Middle frontal gyrus (tissue), 1 donor: ENCODE measurements around the gene ARID3A.

Experiments
- DNase-seq: peaks from one replicate; pipeline ENCODE4 v3.0.0-alpha.2; 2015; ENCODE audit warnings: low spot score; ENCODE audit errors: extremely low spot score

The ARID3A gene

DNA sequence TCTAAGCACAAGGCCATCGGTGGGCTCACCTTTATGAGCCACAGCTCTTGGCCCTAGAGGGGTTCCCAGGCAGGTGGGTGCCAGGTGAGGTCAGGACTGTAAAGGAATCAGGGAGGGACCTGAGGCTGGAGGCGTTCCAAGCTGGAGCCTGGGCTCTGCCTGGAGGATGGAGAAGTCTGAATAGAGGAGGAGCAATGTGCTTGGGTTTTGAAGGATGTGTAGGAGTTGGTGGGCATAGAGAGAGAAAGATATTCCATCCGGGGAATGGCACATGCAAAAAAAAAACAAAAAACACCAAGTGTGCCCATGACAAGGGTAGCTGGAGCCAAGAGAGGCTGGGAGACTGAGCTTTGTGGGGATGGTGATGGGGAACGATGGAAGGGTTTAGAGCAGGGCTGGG, 76.8 kb downstream of the ARID3A start:
- DNase-seq, result no peak

GRCh38 chr19:1003283-1003682, 77.4 kb downstream of the ARID3A start:
- DNase-seq, result no peak

- DNase-seq, result no peak
These were observed 78.5 kb downstream of the ARID3A start for GRCh38 chr19:1004204-1004802.

DNA sequence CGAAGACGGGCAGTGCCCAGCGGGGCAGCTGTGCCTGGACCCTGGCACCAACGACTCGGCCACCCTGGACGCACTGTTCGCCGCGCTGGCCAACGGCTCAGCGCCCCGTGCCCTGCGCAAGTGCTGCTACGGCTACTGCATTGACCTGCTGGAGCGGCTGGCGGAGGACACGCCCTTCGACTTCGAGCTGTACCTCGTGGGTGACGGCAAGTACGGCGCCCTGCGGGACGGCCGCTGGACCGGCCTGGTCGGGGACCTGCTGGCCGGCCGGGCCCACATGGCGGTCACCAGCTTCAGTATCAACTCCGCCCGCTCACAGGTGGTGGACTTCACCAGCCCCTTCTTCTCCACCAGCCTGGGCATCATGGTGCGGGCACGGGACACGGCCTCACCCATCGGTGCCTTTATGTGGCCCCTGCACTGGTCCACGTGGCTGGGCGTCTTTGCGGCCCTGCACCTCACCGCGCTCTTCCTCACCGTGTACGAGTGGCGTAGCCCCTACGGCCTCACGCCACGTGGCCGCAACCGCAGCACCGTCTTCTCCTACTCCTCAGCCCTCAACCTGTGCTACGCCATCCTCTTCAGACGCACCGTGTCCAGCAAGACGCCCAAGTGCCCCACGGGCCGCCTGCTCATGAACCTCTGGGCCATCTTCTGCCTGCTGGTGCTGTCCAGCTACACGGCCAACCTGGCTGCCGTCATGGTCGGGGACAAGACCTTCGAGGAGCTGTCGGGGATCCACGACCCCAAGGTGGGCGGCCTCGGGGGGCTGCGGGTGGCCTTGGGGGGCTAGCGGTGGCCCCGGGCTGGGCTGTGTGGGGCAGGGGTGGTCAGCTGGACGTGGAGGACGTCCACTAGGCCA, 79.2 kb downstream of the ARID3A start:
- DNase-seq, result no peak

DNA sequence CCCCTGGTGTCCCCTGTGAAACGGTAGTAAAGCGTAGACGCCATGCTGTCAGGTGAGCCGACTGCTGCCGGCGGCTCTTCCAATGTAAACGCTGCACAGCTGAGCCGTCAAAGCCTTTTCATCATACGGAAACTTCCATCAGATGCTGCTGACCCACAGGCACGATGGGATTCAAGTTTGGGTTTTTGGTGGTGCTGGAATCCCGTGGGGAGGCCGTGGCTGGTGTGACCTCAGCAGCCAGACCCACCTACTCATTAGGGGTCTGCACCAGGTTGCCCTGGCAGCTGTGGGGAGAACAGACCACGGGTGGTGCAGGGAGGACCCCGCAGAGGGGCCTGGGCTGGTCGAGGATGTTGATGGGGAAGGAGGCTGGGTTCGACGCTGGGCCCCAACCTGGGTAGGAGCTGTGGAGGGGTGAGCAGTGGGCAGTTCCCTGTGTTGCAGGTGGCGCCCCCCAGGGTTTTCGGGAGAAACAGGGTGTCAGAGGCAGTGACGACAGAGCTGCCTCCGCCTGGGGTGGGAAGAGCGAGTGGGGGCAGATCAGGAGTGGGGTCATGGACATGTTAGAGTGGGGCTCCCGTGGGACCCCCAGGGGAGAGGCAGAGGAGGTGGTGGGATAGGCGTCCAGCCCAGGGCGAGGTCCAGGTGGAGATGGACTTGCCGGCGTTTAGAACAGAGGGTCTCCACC, 81.0 kb downstream of the ARID3A start:
- DNase-seq, result no peak

DNA sequence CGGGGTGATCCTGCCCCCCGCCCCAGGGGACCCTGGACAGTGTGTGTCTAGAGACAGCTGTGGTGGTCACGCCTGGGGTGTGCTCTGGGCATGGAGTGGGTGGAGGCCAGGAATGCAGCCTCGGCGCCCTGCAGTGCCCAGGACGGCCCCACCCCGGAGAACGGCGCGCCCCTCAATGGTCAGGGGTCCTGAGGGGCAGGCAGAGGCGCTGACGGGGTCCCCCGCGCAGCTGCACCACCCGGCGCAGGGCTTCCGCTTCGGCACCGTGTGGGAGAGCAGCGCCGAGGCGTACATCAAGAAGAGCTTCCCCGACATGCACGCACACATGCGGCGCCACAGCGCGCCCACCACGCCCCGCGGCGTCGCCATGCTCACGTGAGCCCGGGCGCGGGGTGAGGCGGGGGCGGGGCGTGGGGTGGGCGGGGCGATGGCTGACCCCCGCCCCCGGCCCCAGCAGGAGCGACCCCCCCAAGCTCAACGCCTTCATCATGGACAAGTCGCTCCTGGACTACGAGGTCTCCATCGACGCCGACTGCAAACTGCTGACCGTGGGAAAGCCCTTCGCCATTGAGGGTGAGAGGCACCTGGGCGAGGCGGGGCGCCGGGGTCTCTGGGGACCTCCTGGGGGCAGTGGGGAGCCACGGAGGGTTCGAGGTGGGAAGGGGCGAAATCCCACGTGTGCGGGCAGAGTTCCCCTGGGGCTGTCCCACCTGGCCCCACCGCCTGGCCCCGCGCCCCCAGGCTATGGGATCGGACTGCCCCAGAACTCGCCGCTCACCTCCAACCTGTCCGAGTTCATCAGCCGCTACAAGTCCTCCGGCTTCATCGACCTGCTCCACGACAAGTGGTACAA, 81.8 kb downstream of the ARID3A start:
- DNase-seq, result no peak

DNA sequence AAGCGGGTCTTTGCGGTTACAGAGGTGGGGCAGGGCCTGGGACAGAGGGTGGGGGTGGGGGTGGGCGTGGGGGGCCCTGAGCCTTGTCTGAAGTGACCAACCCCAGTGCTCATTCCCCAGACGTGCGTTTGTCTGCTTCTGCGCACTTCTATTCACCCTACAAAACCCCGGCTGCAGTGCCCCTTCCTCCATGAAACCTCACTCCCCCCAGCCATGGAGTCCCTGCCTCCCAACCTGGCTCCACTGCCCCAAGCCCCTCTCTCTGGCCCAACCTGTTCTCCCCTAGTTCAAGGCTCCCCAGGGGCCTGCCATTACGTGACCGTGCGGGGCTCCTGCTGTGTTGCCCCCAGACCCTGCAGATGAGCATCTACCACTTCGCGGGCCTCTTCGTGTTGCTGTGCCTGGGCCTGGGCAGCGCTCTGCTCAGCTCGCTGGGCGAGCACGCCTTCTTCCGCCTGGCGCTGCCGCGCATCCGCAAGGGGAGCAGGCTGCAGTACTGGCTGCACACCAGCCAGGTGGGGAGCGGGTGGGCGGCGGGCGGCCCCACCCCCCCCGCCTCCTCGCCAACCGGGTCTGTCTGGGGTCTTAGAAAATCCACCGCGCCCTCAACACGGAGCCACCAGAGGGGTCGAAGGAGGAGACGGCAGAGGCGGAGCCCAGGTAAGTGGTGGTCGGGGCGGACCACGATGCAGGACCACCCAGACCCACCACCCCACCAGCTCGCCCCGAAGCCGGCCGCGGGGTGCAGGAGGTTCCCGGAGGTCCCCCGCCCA, 82.6 kb downstream of the ARID3A start:
- no peak for DNase-seq

GRCh38 chr19:1009041-1009980, 83.5 kb downstream of the ARID3A start:
- no peak for DNase-seq

GRCh38 chr19:1009981-1010538, 84.2 kb downstream of the ARID3A start:
- no peak for DNase-seq

DNA sequence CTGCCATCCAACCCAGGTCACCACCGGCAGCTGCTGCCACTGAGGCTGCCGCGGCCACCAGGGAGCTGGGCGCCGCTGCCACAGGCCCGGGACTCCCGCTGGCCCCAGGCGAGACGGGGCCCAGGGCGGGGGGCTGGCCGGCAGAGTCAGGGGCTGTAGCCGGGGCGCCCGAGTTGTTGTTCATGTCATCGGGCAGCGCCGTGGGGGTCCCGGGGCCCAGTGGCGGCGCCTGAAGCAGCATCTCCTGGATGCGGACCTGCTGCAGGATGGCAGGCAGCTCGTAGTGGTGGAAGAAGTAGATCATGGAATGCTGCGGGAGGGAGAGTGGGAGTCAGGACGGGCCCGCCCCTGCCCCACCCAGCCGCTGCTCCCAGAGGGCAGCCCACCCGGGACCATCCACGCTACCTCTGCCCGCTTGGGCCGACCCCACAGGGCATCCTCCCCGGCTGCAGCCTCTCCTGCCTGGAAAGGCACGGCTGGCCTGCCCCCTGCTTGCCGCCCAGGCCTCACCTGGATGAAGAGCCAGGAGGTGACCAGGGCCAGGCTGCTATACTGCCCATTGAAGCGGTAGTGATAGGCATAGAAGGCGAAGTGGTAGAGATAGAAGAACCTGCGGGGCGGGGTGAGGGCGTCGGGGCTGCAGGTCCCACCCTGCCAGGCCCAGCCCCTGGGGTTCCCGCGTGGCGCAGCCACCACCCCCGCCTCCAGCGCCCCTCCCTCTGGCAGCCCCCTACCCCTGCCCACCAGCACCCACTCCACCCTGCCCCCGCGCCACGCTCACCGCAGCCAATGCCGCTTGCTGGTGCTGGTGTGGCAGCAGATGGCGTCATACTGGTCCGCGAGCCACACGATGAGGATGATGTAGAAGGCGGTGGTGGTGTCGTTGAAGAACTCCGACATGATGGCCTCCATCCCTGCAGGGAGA, 85.0 kb downstream of the ARID3A start:
- DNase-seq, result no peak

- no peak for DNase-seq
These were observed 86.0 kb downstream of the ARID3A start for GRCh38 chr19:1011831-1012333.

- no peak for DNase-seq
These were observed 86.5 kb downstream of the ARID3A start for GRCh38 chr19:1012334-1012733.

DNA sequence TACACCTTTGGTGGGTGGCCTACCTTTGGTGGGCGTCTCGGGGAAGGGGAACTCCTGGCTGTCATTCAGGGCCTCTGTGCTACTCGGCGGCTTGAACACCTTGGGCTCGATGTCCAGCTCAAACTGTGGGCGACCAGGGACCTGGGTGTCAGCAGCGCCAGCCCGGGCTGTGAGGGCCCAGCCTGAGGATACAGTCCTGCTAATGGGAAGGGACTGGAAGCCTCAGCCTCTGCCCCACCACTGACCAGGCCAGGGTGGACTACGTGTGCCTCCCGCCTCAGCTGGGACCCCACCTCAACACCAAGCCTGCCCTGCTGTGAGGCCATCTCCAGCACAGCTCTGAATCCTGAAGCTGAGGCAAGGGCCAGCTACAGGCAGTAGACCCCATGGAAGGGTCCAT, 87.4 kb downstream of the ARID3A start:
- no peak for DNase-seq

GRCh38 chr19:1014161-1015060, 88.6 kb downstream of the ARID3A start:
- no peak for DNase-seq

GRCh38 chr19:1015061-1015781, 89.4 kb downstream of the ARID3A start:
- no peak for DNase-seq
